ENCODE data around the gene MRC2.
"Not testable (repeated sequence)": the region's sequence is repeated elsewhere in the genome, so short reads cannot be mapped to it uniquely, and the experiment has no call there.

The MRC2 gene

DNA sequence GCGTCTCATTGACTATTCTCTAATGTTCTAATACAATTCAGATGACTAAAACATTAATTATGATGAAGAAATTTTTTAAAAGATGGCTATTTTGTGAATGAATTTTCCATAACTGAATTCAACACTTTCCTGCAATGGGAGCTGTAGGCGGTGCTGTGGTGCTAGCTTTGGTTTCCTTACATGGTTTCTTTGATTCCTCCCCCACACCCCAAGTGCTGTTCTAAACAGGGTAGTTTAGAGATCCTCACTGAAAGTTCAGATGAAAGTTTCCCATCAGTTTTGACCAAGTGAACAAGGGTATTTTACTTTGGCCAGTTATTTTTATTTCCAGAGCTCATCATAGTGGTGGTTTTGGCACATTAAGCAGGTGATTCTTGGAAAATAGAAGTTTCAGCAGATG is 26.0 kb upstream of the MRC2 start:
- no peaks in the 10 kb centered on the region for H3K4me1 ChIP-seq (ENCODE audit: insufficient read depth, low read length, poor library complexity, severe bottlenecking)
- H3K9me2 ChIP-seq (replicated peaks; ENCODE audit: low read depth, low read length), result no peaks in the 10 kb centered on the region
- H2AFZ ChIP-seq (ENCODE audit: low read length), result no peak overlapping the region
- H4K20me1 ChIP-seq (ENCODE audit: insufficient read depth, low read length, poor library complexity, severe bottlenecking), result no peaks in the 10 kb centered on the region
- no peaks in the 10 kb centered on the region; the same call in 1 of the 2 replicates for H3K9me3 ChIP-seq (ENCODE audit: insufficient read depth, low read depth, low read length)
- H3F3A ChIP-seq (ENCODE audit: low read depth), result no peaks in the 10 kb centered on the region
- H3K4me3 ChIP-seq (ENCODE audit: low read length, poor library complexity, severe bottlenecking), result no peak overlapping the region
- no peaks in the 10 kb centered on the region for H3K27me3 ChIP-seq (ENCODE audit: insufficient read depth, low read length, poor library complexity, severe bottlenecking)
- H3K36me3 ChIP-seq (ENCODE audit: insufficient read depth, low read length), result peaks cover 68% of the 10 kb centered on the region
- TF ChIP-seq, protein P1, sequence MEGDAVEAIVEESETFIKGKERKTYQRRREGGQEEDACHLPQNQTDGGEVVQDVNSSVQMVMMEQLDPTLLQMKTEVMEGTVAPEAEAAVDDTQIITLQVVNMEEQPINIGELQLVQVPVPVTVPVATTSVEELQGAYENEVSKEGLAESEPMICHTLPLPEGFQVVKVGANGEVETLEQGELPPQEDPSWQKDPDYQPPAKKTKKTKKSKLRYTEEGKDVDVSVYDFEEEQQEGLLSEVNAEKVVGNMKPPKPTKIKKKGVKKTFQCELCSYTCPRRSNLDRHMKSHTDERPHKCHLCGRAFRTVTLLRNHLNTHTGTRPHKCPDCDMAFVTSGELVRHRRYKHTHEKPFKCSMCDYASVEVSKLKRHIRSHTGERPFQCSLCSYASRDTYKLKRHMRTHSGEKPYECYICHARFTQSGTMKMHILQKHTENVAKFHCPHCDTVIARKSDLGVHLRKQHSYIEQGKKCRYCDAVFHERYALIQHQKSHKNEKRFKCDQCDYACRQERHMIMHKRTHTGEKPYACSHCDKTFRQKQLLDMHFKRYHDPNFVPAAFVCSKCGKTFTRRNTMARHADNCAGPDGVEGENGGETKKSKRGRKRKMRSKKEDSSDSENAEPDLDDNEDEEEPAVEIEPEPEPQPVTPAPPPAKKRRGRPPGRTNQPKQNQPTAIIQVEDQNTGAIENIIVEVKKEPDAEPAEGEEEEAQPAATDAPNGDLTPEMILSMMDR (conservative IDR thresholded peaks at IDR 0.05; ENCODE audit: low read length), result no peak
- no peak overlapping the region for H3K9ac ChIP-seq (ENCODE audit: low read depth, low read length, poor library complexity, severe bottlenecking)
- no peak overlapping the region for H3K4me2 ChIP-seq (ENCODE audit: low read depth, low read length, poor library complexity, severe bottlenecking)
- no peaks in the 10 kb centered on the region for H3K79me2 ChIP-seq (ENCODE audit: insufficient read depth, low read length)

DNA sequence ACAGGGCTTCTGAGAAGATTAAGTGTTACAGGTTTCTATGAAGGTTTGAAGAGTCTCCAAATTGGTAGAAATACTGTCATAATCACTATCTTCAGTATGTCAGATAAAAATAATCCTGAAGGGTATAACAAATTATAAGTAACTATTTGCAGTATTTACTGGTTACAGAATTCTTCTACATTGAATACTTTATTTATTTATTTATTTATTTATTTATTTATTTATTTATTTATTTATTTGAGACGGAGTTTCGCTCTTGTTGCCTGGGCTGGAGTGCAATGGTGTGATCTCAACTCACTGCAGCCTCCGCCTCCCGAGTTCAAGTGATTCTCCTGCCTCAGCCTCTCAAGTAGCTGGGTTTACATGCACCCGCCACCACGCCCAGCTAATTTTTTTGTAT is 23.7 kb upstream of the MRC2 start:
- H3K79me2 ChIP-seq (ENCODE audit: insufficient read depth, low read length); H3K27me3 ChIP-seq (ENCODE audit: insufficient read depth, low read length, poor library complexity, severe bottlenecking); H2AFZ ChIP-seq (ENCODE audit: low read length); H4K20me1 ChIP-seq (ENCODE audit: insufficient read depth, low read length, poor library complexity, severe bottlenecking); H3K4me1 ChIP-seq (ENCODE audit: insufficient read depth, low read length, poor library complexity, severe bottlenecking); H3K4me2 ChIP-seq (ENCODE audit: low read depth, low read length, poor library complexity, severe bottlenecking); H3K9me2 ChIP-seq (replicated peaks; ENCODE audit: low read depth, low read length); H3K9ac ChIP-seq (ENCODE audit: low read depth, low read length, poor library complexity, severe bottlenecking); H3K4me3 ChIP-seq (ENCODE audit: low read length, poor library complexity, severe bottlenecking); H3K9me3 ChIP-seq (ENCODE audit: insufficient read depth, low read depth, low read length); H3F3A ChIP-seq (ENCODE audit: low read depth): not testable (repeated sequence)
- H3K36me3 ChIP-seq (ENCODE audit: insufficient read depth, low read length), result peaks cover 69% of the 10 kb centered on the region; the same call in 1 of the 2 replicates

DNA sequence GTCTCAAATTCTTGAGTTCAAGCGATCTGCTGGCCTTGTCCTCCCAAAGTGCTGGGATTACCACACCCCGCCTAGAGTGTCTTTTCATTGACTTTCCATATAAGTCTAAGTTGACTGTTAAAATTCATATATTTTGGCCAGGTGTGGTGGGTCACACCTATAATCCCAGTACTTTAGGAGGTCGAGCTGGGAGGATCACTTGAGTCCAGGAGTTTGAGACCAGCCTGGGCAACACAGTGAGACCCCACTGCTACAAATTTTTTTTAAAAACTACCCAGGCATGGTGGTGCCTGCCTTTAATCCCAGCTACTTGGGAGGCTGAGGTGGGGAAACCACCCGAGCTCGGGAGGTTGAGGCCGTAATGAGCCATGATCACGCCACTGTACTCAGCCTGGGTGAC is 21.9 kb upstream of the MRC2 start:
- H3K9me2 ChIP-seq (replicated peaks; ENCODE audit: low read depth, low read length), result no peaks in the 10 kb centered on the region
- peaks cover 71% of the 10 kb centered on the region; the same call in 1 of the 2 replicates for H3K36me3 ChIP-seq (ENCODE audit: insufficient read depth, low read length)
- no peak overlapping the region for H3K4me2 ChIP-seq (ENCODE audit: low read depth, low read length, poor library complexity, severe bottlenecking)
- H2AFZ ChIP-seq (ENCODE audit: low read length), result no peak overlapping the region
- H3K9me3 ChIP-seq (ENCODE audit: insufficient read depth, low read depth, low read length), result no peaks in the 10 kb centered on the region
- no peaks in the 10 kb centered on the region for H4K20me1 ChIP-seq (ENCODE audit: insufficient read depth, low read length, poor library complexity, severe bottlenecking)
- H3K4me1 ChIP-seq (ENCODE audit: insufficient read depth, low read length, poor library complexity, severe bottlenecking), result no peaks in the 10 kb centered on the region
- TF ChIP-seq, protein P1 (conservative IDR thresholded peaks at IDR 0.05; ENCODE audit: low read length), result no peak
- TF ChIP-seq EZH2phosphoT487 (IDR thresholded peaks at IDR 0.05; ENCODE audit: borderline replicate concordance), result no peak
- H3K27me3 ChIP-seq (ENCODE audit: insufficient read depth, low read length, poor library complexity, severe bottlenecking), result no peaks in the 10 kb centered on the region
- no peaks in the 10 kb centered on the region for H3F3A ChIP-seq (ENCODE audit: low read depth)
- no peak overlapping the region for H3K4me3 ChIP-seq (ENCODE audit: low read length, poor library complexity, severe bottlenecking)
- no peak overlapping the region for H3K9ac ChIP-seq (ENCODE audit: low read depth, low read length, poor library complexity, severe bottlenecking)
- H3K79me2 ChIP-seq (ENCODE audit: insufficient read depth, low read length), result no peaks in the 10 kb centered on the region

DNA sequence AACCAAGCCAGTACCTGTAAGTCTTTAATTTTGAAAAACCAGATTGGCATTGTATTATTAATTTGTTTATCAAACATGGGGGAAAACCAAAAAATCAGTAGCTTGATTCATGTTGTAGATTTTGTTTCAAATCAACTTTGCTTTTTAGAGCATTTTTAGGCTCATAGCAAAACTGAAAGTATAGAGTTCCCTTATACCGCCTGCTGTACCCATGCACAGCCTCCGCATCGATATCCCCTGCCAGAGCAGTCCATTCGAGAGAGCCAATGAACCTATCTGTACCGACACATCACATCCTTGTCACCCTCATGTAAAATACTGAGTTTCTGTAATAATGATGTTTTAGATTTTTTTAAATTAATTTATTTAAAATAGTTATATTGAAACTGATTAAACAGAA is 16.2 kb upstream of the MRC2 start:
- H2AFZ ChIP-seq (ENCODE audit: low read length), result no peak overlapping the region
- H3K27me3 ChIP-seq (ENCODE audit: insufficient read depth, low read length, poor library complexity, severe bottlenecking), result no peaks in the 10 kb centered on the region
- H3K4me2 ChIP-seq (ENCODE audit: low read depth, low read length, poor library complexity, severe bottlenecking), result no peak overlapping the region
- H3K9me3 ChIP-seq (ENCODE audit: insufficient read depth, low read depth, low read length), result no peaks in the 10 kb centered on the region
- no peaks in the 10 kb centered on the region for H3K79me2 ChIP-seq (ENCODE audit: insufficient read depth, low read length)
- no peak for TF ChIP-seq EZH2phosphoT487 (IDR thresholded peaks at IDR 0.05; ENCODE audit: borderline replicate concordance)
- TF ChIP-seq, protein P1 (conservative IDR thresholded peaks at IDR 0.05; ENCODE audit: low read length), result no peak
- H3K4me3 ChIP-seq (ENCODE audit: low read length, poor library complexity, severe bottlenecking), result no peak overlapping the region
- H3K9ac ChIP-seq (ENCODE audit: low read depth, low read length, poor library complexity, severe bottlenecking), result no peak overlapping the region
- H3K36me3 ChIP-seq (ENCODE audit: insufficient read depth, low read length), result peaks cover 84% of the 10 kb centered on the region
- H3F3A ChIP-seq (ENCODE audit: low read depth), result no peaks in the 10 kb centered on the region
- no peaks in the 10 kb centered on the region for H3K9me2 ChIP-seq (replicated peaks; ENCODE audit: low read depth, low read length)
- peaks cover 3% of the 10 kb centered on the region for H3K4me1 ChIP-seq (ENCODE audit: insufficient read depth, low read length, poor library complexity, severe bottlenecking)
- no peaks in the 10 kb centered on the region for H4K20me1 ChIP-seq (ENCODE audit: insufficient read depth, low read length, poor library complexity, severe bottlenecking)

Data from Loucy (cell line).